Ovary (tissue), 3 donors: ENCODE results near the gene POLA1.

Source experiments
- EP300 ChIP-seq: sonication (generic); formaldehyde crosslinking; IDR thresholded peaks from one replicate; pipeline ENCODE4 v1.6.1; 2017; ENCODE audit warnings: antibody characterized with exemption
- POLR2A ChIP-seq: fragments of 450-650 bp; IDR thresholded peaks from one replicate; pipeline ENCODE4 v1.6.1; 2017; ENCODE audit warnings: antibody characterized with exemption, mild to moderate bottlenecking, moderate library complexity
- TF ChIP-seq, protein P1 (sequence below), 3 donors: fragments of 450-650 bp in 2 of 3; fragments of 200-600 bp in 1 of 3; IDR thresholded peaks; one replicate each; pipeline versions ENCODE4 v1.5.1 to v1.8.0; 2016 to 2022; ENCODE audit warnings: antibody characterized with exemption in 3 of 3, mild to moderate bottlenecking in 1 of 3
- donor health status: DM: no; HTN: no; CAD: no.

DNA sequence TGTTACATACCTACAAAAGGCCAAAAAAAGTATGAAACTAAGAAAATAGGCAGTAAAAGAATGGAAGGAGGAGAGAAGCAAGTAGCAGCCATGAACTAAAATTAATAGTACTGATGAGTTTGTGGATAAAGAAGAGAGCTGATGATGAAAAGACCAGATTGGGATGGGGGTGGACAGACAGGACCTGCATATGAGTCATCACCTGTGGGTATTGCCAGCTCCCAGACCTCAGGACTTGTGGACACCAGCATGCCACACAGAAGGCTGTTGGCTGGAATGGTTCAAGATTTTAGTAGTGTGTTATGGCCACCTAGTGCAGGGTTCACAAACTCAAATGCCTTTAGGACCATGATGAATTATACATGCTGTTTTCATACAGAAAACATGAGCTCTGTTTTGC, 263.1 kb downstream of the POLA1 start:
- TF ChIP-seq, protein P1, sequence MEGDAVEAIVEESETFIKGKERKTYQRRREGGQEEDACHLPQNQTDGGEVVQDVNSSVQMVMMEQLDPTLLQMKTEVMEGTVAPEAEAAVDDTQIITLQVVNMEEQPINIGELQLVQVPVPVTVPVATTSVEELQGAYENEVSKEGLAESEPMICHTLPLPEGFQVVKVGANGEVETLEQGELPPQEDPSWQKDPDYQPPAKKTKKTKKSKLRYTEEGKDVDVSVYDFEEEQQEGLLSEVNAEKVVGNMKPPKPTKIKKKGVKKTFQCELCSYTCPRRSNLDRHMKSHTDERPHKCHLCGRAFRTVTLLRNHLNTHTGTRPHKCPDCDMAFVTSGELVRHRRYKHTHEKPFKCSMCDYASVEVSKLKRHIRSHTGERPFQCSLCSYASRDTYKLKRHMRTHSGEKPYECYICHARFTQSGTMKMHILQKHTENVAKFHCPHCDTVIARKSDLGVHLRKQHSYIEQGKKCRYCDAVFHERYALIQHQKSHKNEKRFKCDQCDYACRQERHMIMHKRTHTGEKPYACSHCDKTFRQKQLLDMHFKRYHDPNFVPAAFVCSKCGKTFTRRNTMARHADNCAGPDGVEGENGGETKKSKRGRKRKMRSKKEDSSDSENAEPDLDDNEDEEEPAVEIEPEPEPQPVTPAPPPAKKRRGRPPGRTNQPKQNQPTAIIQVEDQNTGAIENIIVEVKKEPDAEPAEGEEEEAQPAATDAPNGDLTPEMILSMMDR (IDR thresholded peaks at IDR 0.05): no peak
- TF ChIP-seq POLR2A (no peak), EP300 (no peak)
